Measurements from ENCODE around the gene TARS3.
"Not testable (repeated sequence)": the region's sequence is repeated elsewhere in the genome, so short reads cannot be mapped to it uniquely, and the experiment has no call there.

TARS3 gene

DNA sequence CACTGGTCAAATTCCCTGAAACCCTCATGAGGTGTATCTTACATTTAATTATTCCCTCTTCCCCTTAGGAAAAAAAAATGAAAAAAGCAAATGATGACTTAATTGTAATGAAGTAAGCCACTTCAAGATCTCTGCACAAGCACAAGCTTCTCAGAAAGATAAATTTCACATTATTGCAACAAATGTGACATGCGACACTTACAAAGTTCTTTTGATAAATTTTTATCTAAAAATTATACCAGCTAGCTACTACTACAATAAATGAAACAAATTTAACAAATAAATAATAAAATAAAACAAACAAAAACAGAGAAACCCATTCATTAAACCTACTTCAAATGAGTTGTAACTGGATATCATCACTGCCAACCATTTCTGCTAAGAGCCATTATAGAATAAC lies 62.1 kb downstream of the TARS3 start:
- Histone ChIP-seq H3K27me3 (ENCODE audit: control insufficient read depth in 5 of 5, insufficient read depth in 4 of 5, low read length in 5 of 5) (no peaks in the 10 kb centered on the region), H3K27ac (ENCODE audit: low read depth, low read length) (no peak overlapping the region), H3K4me1 (ENCODE audit: control insufficient read depth in 5 of 5, insufficient read depth in 5 of 5, low read length in 5 of 5) (peaks cover 0 to 10% (median 6%) of the 10 kb centered on the region in 5 donors), H3K4me3 (ENCODE audit: low read depth in 1 of 5, low read length in 5 of 5) (no peak overlapping the region), H3K36me3 (ENCODE audit: control insufficient read depth in 5 of 5, insufficient read depth in 5 of 5, low read length in 5 of 5) (peaks cover 5 to 17% (median 12%) of the 10 kb centered on the region in 5 donors), H3K9ac (ENCODE audit: low read length in 5 of 5) (no peak overlapping the region), H3K9me3 (ENCODE audit: control insufficient read depth in 5 of 5, low read length in 5 of 5) (no peaks in the 10 kb centered on the region)

DNA sequence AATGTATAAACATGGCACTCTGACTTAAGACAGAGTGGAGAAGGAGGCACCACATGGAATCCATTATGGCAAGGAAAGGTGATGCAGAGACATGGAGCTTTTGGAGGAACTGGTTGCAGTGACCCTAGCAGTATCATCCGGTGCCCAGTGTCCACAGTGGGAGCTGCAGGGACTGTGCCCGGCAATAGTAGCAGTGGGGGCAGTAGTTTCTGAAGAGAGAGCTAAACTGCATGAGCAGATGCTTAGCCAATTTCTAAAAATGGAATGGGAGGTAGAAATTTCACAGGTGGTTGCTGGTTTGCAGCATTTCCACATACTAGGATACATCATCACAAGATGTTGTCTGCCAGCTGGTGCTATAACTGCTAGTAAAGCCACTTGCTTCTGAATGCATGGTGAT lies 64.3 kb downstream of the TARS3 start:
- no peak overlapping the region for H3K9ac ChIP-seq (ENCODE audit: low read length in 5 of 5)
- no peak overlapping the region for H3K4me3 ChIP-seq (ENCODE audit: low read depth in 1 of 5, low read length in 5 of 5)
- H3K27me3 ChIP-seq (ENCODE audit: control insufficient read depth in 5 of 5, insufficient read depth in 4 of 5, low read length in 5 of 5): no peaks in the 10 kb centered on the region
- peaks cover 0 to 10% (median 6%) of the 10 kb centered on the region in 5 donors for H3K4me1 ChIP-seq (ENCODE audit: control insufficient read depth in 5 of 5, insufficient read depth in 5 of 5, low read length in 5 of 5)
- no peak overlapping the region for H3K27ac ChIP-seq (ENCODE audit: low read depth, low read length)
- peaks cover 11 to 28% (median 17%) of the 10 kb centered on the region in 5 donors for H3K36me3 ChIP-seq (ENCODE audit: control insufficient read depth in 5 of 5, insufficient read depth in 5 of 5, low read length in 5 of 5)
- H3K9me3 ChIP-seq (ENCODE audit: control insufficient read depth in 5 of 5, low read length in 5 of 5): no peaks in the 10 kb centered on the region

DNA sequence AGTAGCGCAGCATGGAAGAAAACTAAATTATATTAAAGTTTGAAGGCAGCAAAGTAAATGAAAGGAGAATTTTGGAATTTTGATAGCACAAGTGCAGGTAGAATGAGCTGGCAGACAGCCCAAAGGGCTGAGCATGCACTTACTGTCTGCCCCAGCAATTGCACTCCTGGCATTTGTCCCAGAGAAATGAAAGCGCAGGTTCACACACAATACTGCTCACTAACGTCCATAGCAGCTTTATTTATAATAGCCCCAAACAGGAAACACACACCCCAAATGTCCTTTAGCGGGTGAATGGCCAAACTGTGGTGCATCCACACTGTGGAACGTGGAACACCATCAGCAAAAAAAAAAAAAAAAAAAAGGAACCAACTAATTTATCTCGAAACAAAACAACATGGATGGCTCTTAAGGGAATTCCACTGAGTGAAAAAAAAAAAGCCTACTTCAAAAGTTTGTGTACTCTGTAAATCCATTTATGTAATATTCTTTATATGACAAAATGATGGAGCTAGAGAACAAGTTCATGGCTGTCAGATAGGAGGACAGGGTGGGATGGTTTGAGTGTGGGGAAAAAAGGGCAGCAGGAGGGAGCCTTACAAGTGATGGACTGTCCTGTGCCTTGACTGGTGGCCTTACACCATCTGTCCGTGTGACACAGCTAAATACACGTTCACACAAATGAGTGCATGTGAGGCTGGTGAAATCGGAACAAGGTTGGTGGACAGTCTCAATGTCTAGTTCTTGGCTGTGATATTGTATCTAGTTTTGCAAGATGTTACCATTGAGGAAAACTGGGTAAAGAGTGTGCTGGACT lies 66.1 kb downstream of the TARS3 start:
- Histone ChIP-seq H3K4me1 (ENCODE audit: control insufficient read depth in 5 of 5, insufficient read depth in 5 of 5, low read length in 5 of 5) (peaks cover 0 to 12% (median 6%) of the 10 kb centered on the region in 5 donors), H3K27me3 (ENCODE audit: control insufficient read depth in 5 of 5, insufficient read depth in 4 of 5, low read length in 5 of 5) (no peaks in the 10 kb centered on the region), H3K4me3 (ENCODE audit: low read depth in 1 of 5, low read length in 5 of 5) (no peak overlapping the region), H3K36me3 (ENCODE audit: control insufficient read depth in 5 of 5, insufficient read depth in 5 of 5, low read length in 5 of 5) (peaks cover 11 to 28% (median 15%) of the 10 kb centered on the region in 5 donors), H3K27ac (ENCODE audit: low read depth, low read length) (no peak overlapping the region), H3K9ac (ENCODE audit: low read length in 5 of 5) (no peak overlapping the region), H3K9me3 (ENCODE audit: control insufficient read depth in 5 of 5, low read length in 5 of 5) (no peaks in the 10 kb centered on the region)

DNA sequence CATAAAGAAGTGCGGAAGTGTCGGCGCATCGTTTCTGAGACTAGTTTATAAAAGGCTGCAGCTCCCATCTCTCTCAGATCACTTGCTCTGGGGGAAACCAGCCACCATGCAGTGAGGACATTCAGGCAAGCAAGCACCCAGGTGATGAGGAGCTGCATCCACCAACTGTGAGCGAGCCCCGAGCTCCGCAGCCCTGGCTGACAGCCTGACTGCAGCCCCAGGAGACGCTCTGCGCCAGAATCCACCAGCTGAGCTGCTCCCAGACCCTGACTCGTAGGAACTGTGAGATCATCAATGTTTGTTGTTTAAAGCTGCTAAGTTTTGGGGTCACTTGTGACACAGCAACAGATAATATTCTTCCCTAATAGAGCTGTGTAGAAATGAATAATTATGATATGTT lies 67.1 kb downstream of the TARS3 start:
- H3K27ac ChIP-seq (ENCODE audit: low read depth, low read length): no peak overlapping the region
- peaks cover 1 to 20% (median 14%) of the 10 kb centered on the region in 5 donors for H3K4me1 ChIP-seq (ENCODE audit: control insufficient read depth in 5 of 5, insufficient read depth in 5 of 5, low read length in 5 of 5)
- no peaks in the 10 kb centered on the region for H3K9me3 ChIP-seq (ENCODE audit: control insufficient read depth in 5 of 5, low read length in 5 of 5)
- no peaks in the 10 kb centered on the region for H3K27me3 ChIP-seq (ENCODE audit: control insufficient read depth in 5 of 5, insufficient read depth in 4 of 5, low read length in 5 of 5)
- no peak overlapping the region for H3K9ac ChIP-seq (ENCODE audit: low read length in 5 of 5)
- H3K36me3 ChIP-seq (ENCODE audit: control insufficient read depth in 5 of 5, insufficient read depth in 5 of 5, low read length in 5 of 5): peaks cover 11 to 28% (median 15%) of the 10 kb centered on the region in 5 donors
- H3K4me3 ChIP-seq (ENCODE audit: low read depth in 1 of 5, low read length in 5 of 5): no peak overlapping the region

DNA sequence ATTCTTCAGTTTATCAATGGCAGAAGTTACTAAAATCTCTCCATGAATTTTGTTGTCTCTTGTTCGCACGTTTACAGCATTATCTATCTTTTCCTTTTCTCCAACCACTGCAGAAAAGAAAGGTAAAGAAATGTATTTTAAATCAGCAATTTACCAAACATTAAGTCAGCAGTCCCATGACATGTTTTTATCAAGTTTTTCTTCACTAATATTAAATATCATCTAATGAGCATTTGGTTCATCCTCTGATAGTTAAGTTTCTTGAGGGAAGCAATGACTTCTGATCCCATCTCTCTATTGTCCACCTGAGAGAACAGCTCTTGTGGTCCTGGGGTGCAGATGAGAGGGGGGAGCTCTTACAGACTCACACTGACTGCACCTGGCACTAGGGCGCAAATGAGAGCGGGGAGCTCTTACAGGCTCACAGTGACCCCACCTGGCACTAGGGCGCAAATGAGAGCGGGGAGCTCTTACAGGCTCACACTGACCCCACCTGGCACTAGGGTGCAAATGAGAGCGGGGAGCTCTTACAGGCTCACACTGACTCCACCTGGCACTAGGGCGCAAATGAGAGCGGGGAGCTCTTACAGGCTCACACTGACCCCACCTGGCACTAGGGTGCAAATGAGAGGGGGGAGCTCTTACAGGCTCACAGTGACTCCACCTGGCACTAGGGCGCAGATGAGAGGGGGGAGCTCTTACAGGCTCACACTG lies 69.5 kb downstream of the TARS3 start:
- H3K9me3 ChIP-seq (ENCODE audit: control insufficient read depth in 5 of 5, low read length in 5 of 5); H3K9ac ChIP-seq (ENCODE audit: low read length in 5 of 5); H3K4me3 ChIP-seq (ENCODE audit: low read depth in 1 of 5, low read length in 5 of 5); H3K27ac ChIP-seq (ENCODE audit: low read depth, low read length); H3K27me3 ChIP-seq (ENCODE audit: control insufficient read depth in 5 of 5, insufficient read depth in 4 of 5, low read length in 5 of 5): not testable (repeated sequence)
- H3K4me1 ChIP-seq (ENCODE audit: control insufficient read depth in 5 of 5, insufficient read depth in 5 of 5, low read length in 5 of 5): peaks cover 1 to 41% (median 31%) of the 10 kb centered on the region in 5 donors
- peaks cover 6 to 16% (median 11%) of the 10 kb centered on the region in 5 donors for H3K36me3 ChIP-seq (ENCODE audit: control insufficient read depth in 5 of 5, insufficient read depth in 5 of 5, low read length in 5 of 5)

DNA sequence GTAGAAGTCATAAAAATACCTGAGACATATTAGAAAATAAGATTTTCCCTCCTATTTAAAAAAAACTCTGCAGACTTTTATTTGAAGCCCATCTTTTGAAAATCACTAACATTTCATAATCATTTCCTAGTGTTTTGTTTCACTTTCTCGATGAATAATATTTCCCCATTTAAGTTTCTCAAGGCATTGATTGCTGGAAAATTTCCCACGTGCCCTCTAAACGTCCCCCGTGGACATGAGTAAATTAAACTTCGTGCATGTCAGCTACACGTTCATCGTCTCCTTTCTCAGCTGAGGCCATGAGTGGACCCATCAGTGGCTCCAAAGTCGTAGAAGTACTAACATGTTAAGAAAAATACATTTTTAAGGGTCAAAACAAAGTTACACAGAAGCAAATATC lies 70.1 kb downstream of the TARS3 start:
- no peak overlapping the region for H3K27ac ChIP-seq (ENCODE audit: low read depth, low read length)
- H3K36me3 ChIP-seq (ENCODE audit: control insufficient read depth in 5 of 5, insufficient read depth in 5 of 5, low read length in 5 of 5): peaks cover 6 to 18% (median 11%) of the 10 kb centered on the region in 5 donors
- no peaks in the 10 kb centered on the region for H3K9me3 ChIP-seq (ENCODE audit: control insufficient read depth in 5 of 5, low read length in 5 of 5)
- no peak overlapping the region for H3K9ac ChIP-seq (ENCODE audit: low read length in 5 of 5)
- H3K27me3 ChIP-seq (ENCODE audit: control insufficient read depth in 5 of 5, insufficient read depth in 4 of 5, low read length in 5 of 5): no peaks in the 10 kb centered on the region
- peaks cover 1 to 46% (median 31%) of the 10 kb centered on the region in 5 donors for H3K4me1 ChIP-seq (ENCODE audit: control insufficient read depth in 5 of 5, insufficient read depth in 5 of 5, low read length in 5 of 5)
- no peak overlapping the region for H3K4me3 ChIP-seq (ENCODE audit: low read depth in 1 of 5, low read length in 5 of 5)

DNA sequence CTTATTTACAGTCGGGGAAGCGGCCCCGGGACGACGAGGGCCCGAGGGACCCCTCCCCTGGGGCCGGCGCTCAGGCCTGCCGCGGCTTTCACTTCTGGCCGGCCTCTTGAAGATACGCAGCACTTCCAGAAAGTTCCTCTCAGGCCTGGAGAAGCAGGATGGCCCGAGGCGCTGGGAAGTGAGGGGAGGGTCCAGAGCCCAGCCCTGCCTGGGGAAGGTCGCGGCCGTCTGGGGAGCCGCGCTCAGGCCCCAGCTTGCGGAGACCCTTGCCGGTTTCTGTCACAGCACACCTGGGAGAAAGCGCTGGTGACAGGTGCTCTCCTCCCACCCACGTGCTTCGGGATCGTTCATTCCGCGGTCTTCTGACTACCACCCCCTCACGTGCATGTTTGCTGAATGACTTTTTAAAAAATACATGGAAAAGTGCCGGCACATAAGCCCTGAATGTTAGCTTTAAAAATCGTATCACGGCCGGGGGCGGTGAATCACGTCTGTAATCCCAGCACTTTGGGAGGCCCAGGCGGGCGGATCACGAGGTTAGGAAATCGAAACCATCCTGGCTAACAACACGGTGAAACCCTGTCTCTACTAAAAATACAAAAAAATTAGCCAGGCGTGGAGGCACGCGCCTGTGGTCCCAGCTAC lies 71.4 kb downstream of the TARS3 start:
- Histone ChIP-seq H3K27me3 (ENCODE audit: control insufficient read depth in 5 of 5, insufficient read depth in 4 of 5, low read length in 5 of 5) (no peaks in the 10 kb centered on the region), H3K9me3 (ENCODE audit: control insufficient read depth in 5 of 5, low read length in 5 of 5) (no peaks in the 10 kb centered on the region), H3K36me3 (ENCODE audit: control insufficient read depth in 5 of 5, insufficient read depth in 5 of 5, low read length in 5 of 5) (peaks cover 11 to 29% (median 13%) of the 10 kb centered on the region in 5 donors), H3K9ac (ENCODE audit: low read length in 5 of 5) (peak overlapping the region; percentile 88 to 98 (median 94)), H3K4me1 (ENCODE audit: control insufficient read depth in 5 of 5, insufficient read depth in 5 of 5, low read length in 5 of 5) (peaks cover 1 to 40% (median 28%) of the 10 kb centered on the region in 5 donors), H3K27ac (ENCODE audit: low read depth, low read length) (peak overlapping the region; percentile 98), H3K4me3 (ENCODE audit: low read depth in 1 of 5, low read length in 5 of 5) (peak overlapping the region; percentile 75 to 96 (median 94))

DNA sequence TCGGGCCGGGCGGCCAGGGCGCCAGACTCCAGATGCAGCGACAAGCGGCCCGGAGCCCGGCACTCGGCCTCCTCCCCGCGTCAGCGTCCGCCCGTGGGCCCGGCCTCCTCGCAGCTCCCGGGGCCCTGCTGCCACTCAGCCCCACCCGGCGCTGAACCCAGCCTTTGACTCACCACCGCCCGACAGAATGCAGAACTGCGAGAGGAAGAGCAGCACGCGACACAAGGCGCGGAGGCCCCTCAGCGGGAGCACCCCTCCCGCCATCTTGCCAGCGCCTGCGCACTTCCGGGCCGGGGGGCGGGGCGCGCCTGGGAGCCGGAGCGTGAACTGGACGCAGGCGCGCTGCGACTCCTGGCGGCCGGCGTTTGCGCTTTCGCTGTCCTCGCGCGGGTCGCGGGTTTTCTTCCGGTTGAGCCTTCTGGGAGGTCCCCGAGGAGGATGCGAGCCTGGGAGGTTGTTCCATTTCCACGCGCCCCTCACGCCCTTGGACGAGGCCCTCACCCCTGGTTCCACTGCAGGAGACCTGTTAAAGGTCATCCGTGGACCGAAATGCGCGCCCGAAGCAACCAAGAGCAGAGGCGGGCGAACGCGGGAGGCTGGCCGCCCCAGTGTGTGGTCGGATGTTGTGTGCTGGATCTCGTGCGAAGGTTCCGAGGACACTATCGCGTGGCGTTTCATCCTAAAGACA lies 72.0 kb downstream of the TARS3 start, which contains the start of gene TM2D3:
TSS of gene TM2D3 (minus strand) at position 284 of the 688 bp plus-strand sequence. CDS start at position 264, 20 bp downstream.
- Histone ChIP-seq H3K4me3 (ENCODE audit: low read depth in 1 of 5, low read length in 5 of 5) (peak within 1 kb of the TSS; percentile 88 to 96 (median 94)), H3K27ac (ENCODE audit: low read depth, low read length) (peak within 1 kb of the TSS; percentile 98), H3K4me1 (ENCODE audit: control insufficient read depth in 5 of 5, insufficient read depth in 5 of 5, low read length in 5 of 5) (peaks cover 1 to 39% (median 27%) of the 10 kb centered on the region in 5 donors), H3K36me3 (ENCODE audit: control insufficient read depth in 5 of 5, insufficient read depth in 5 of 5, low read length in 5 of 5) (peaks cover 11 to 35% (median 13%) of the 10 kb centered on the region in 5 donors), H3K27me3 (ENCODE audit: control insufficient read depth in 5 of 5, insufficient read depth in 4 of 5, low read length in 5 of 5) (no peaks in the 10 kb centered on the region), H3K9ac (ENCODE audit: low read length in 5 of 5) (peak within 1 kb of the TSS; percentile 88 to 98 (median 94)), H3K9me3 (ENCODE audit: control insufficient read depth in 5 of 5, low read length in 5 of 5) (no peaks in the 10 kb centered on the region)

DNA sequence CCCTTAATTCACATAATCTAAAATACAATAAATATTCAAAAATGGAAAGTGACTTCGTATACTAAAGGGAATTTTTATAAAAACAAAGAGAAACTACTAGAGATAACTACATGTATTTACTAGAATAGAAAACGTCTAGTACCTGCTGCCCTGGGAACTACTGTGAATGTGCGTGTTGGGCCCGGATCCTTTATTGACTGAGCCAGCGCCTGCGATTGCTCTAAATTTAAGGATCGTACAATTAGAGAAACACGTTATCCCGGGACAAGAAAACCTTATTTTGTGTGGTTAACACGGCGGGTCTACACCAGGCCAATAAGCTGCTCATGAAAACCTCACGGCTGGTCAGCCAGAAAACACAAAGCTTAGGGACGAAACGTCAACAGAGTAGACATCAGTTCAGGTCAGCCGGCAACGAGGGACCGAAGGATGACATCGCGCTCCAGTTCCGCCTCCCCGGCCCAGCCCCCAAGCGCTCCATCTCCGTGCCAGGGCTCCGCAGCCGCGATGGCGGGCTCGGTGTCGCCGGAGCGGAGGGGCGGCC lies 72.6 kb downstream of the TARS3 start:
- peak overlapping the region; percentile 88 to 98 (median 92) for H3K9ac ChIP-seq (ENCODE audit: low read length in 5 of 5)
- H3K9me3 ChIP-seq (ENCODE audit: control insufficient read depth in 5 of 5, low read length in 5 of 5): no peaks in the 10 kb centered on the region
- H3K4me3 ChIP-seq (ENCODE audit: low read depth in 1 of 5, low read length in 5 of 5): peak overlapping the region; percentile 88 to 96 (median 94)
- H3K36me3 ChIP-seq (ENCODE audit: control insufficient read depth in 5 of 5, insufficient read depth in 5 of 5, low read length in 5 of 5): peaks cover 9 to 36% (median 17%) of the 10 kb centered on the region in 5 donors
- peaks cover 1 to 42% (median 27%) of the 10 kb centered on the region in 5 donors for H3K4me1 ChIP-seq (ENCODE audit: control insufficient read depth in 5 of 5, insufficient read depth in 5 of 5, low read length in 5 of 5)
- no peaks in the 10 kb centered on the region for H3K27me3 ChIP-seq (ENCODE audit: control insufficient read depth in 5 of 5, insufficient read depth in 4 of 5, low read length in 5 of 5)
- H3K27ac ChIP-seq (ENCODE audit: low read depth, low read length): peak overlapping the region; percentile 98

Data from subcutaneous abdominal adipose tissue (tissue), 5 donors.